Gastroesophageal sphincter (tissue), 3 donors: ENCODE results near the gene PUS7L.

ENCODE experiments used
- CTCF ChIP-seq, 4 experiments: fragments of 200-600 bp in 2 of 4; fragments of 450-650 bp in 2 of 4; sonication (generic) in 1 of 4; IDR thresholded peaks; one replicate each; pipeline ENCODE4 v1.5.1; 2017 to 2019; ENCODE audit warnings: antibody characterized with exemption in 4 of 4, mild to moderate bottlenecking in 2 of 4, moderate library complexity in 2 of 4
- EP300 ChIP-seq: sonication (generic); formaldehyde crosslinking; IDR thresholded peaks from one replicate; pipeline ENCODE4 v1.6.1; 2017; ENCODE audit warnings: antibody characterized with exemption, mild to moderate bottlenecking
- POLR2A ChIP-seq, 2 donors: fragments of 450-650 bp; IDR thresholded peaks; one replicate each; pipeline ENCODE4 v1.6.1; 2017; ENCODE audit warnings: antibody characterized with exemption in 2 of 2, mild to moderate bottlenecking in 2 of 2, moderate library complexity in 1 of 2
- POLR2AphosphoS5 ChIP-seq: sonication (generic); formaldehyde crosslinking; IDR thresholded peaks from one replicate; pipeline ENCODE4 v1.6.1; 2017; ENCODE audit warnings: antibody characterized with exemption

DNA sequence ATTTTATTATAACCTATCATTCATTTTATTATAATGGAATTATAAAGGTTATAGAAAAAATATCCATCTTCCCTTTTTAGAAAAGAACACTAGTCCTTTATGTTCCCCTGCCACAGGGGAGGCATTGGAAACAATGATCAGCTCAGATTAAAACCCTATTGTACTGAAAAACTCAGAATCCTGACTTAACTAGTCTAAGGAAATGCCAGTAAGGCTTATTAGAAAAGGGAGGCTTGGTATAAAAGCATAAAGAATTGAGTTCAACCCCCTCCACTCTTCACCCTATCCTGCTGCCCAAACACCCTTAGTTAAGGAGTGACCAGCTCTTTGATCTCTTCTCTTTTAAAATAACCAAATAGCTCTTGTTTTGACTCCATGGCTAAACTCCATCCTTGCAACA is 36.0 kb downstream of the PUS7L start:
- TF ChIP-seq POLR2A (IDR thresholded peaks at IDR 0.05), result no peak
- no peak for TF ChIP-seq CTCF (IDR thresholded peaks at IDR 0.05)
- TF ChIP-seq EP300, result no peak
- no peak for TF ChIP-seq POLR2AphosphoS5
